Measurements from ENCODE around the gene PIGL. TPM values are rescaled to one million over a fixed set of nuclear protein-coding genes. Genes with fewer than 3 reads are reported as not detected.

PIGL gene
- total and polyA plus RNA-seq, 4 experiments from 2014 or later: 8.1 to 71.1 (median 44.0) TPM

- peaks cover 0 to 2% (median 0%) of the 10 kb centered on the region in 4 donors for H3K4me1 Mint-ChIP-seq
- H3K36me3 Mint-ChIP-seq: peaks cover 24 to 27% of the 10 kb centered on the region in 2 donors
- no peaks in the 10 kb centered on the region for H3K27me3 Mint-ChIP-seq
- intact Hi-C loops (cut with micrococcal nuclease): no loop called here
- peak overlapping the region in 2 of 7 donors; percentile 30 to 70 for H3K27ac Mint-ChIP-seq
- peaks cover 11% of the 10 kb centered on the region for H3K36me3 ChIP-seq (ENCODE audit: insufficient read depth, low read length)
- no peak overlapping the region for H3K4me3 ChIP-seq (ENCODE audit: low read length in 2 of 2)
- DNase-seq: no peak
- H3K4me1 ChIP-seq (ENCODE audit: insufficient read depth, low read length): no peaks in the 10 kb centered on the region
- ChIA-PET POLR2A (ENCODE audit: partially characterized antibody) (no interaction called here), CTCF (ENCODE audit: partially characterized antibody) (interaction anchor here (0.6 kb wide), 1 partner anchor 206 kb away, joined by 3 read pairs; no protein-coding TSS in a partner anchor)
- H3K9me3 ChIP-seq (ENCODE audit: control insufficient read depth in 1 of 2, low read length in 2 of 2): no peaks in the 10 kb centered on the region
- H3K9me3 Mint-ChIP-seq: peaks cover 0 to 1% (median 0%) of the 10 kb centered on the region in 8 donors
- no peak overlapping the region for H3K4me3 Mint-ChIP-seq
- no peak overlapping the region for H3K27ac ChIP-seq (ENCODE audit: low read depth, low read length)
- H3K27me3 ChIP-seq (ENCODE audit: insufficient read depth, low read length): no peaks in the 10 kb centered on the region
Observed at GRCh38 chr17:16329519-16330271, 112.7 kb downstream of the PIGL start.

DNA sequence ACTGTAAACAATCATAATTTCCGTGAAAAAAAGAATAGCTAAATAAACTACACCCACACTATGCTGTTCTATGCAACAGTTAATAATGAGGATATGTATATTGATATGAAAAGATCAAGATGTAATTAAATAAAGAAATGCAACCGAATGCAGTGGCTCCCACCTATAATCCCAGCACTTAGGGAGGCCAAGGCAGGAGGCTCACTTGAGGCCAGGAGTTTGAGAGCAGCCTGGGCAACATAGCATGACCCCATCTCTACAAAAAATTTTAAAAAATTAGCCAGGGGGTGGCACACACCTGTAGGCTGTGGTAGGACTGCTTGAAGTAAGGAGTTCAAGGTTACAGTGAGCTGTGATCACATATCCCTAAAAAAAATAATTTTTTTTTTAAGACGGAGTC lies 121.4 kb downstream of the PIGL start:
- no peaks in the 10 kb centered on the region for H3K4me1 ChIP-seq (ENCODE audit: insufficient read depth, low read length)
- intact Hi-C loops (cut with micrococcal nuclease): no loop called here
- H3K4me1 Mint-ChIP-seq: no peaks in the 10 kb centered on the region
- ChIA-PET CTCF (ENCODE audit: partially characterized antibody) (interaction anchor here (0.6 to 1.0 kb wide), 2 partner anchors 25 to 59 kb away, joined by 4 read pairs; no protein-coding TSS in a partner anchor), POLR2A (ENCODE audit: partially characterized antibody) (no interaction called here)
- H3K27ac Mint-ChIP-seq: no peak overlapping the region
- H3K27me3 ChIP-seq (ENCODE audit: insufficient read depth, low read length): no peaks in the 10 kb centered on the region
- H3K4me3 Mint-ChIP-seq: no peak overlapping the region
- no peaks in the 10 kb centered on the region for H3K9me3 Mint-ChIP-seq
- H3K27me3 Mint-ChIP-seq: no peaks in the 10 kb centered on the region
- no peak for DNase-seq
- H3K9me3 ChIP-seq (ENCODE audit: control insufficient read depth in 1 of 2, low read length in 2 of 2): no peaks in the 10 kb centered on the region
- no peaks in the 10 kb centered on the region for H3K36me3 ChIP-seq (ENCODE audit: insufficient read depth, low read length)
- H3K27ac ChIP-seq (ENCODE audit: low read depth, low read length): no peak overlapping the region
- peaks cover 2 to 11% of the 10 kb centered on the region in 2 donors for H3K36me3 Mint-ChIP-seq
- H3K4me3 ChIP-seq (ENCODE audit: low read length in 2 of 2): no peak overlapping the region

GRCh38 chr17:16339402-16339801 lies 122.4 kb downstream of the PIGL start:
- peak overlapping the region in 1 of 7 donors; percentile 44 for H3K27ac Mint-ChIP-seq
- H3K36me3 ChIP-seq (ENCODE audit: insufficient read depth, low read length): no peaks in the 10 kb centered on the region
- intact Hi-C loops (cut with micrococcal nuclease): no loop called here
- no peak overlapping the region for H3K4me3 ChIP-seq (ENCODE audit: low read length in 2 of 2)
- H3K4me1 Mint-ChIP-seq: no peaks in the 10 kb centered on the region
- peaks cover 9 to 11% of the 10 kb centered on the region in 2 donors for H3K36me3 Mint-ChIP-seq
- ChIA-PET POLR2A (ENCODE audit: partially characterized antibody) (interaction anchor here (0.6 kb wide), 1 partner anchor 122 kb away, joined by 3 read pairs; the partner anchor contains the start of gene PIGL), CTCF (ENCODE audit: partially characterized antibody) (no interaction called here)
- no peak for DNase-seq
- H3K4me1 ChIP-seq (ENCODE audit: insufficient read depth, low read length): no peaks in the 10 kb centered on the region
- no peak overlapping the region for H3K27ac ChIP-seq (ENCODE audit: low read depth, low read length)
- H3K9me3 Mint-ChIP-seq: no peaks in the 10 kb centered on the region
- H3K27me3 ChIP-seq (ENCODE audit: insufficient read depth, low read length): no peaks in the 10 kb centered on the region
- no peaks in the 10 kb centered on the region for H3K9me3 ChIP-seq (ENCODE audit: control insufficient read depth in 1 of 2, low read length in 2 of 2)
- H3K27me3 Mint-ChIP-seq: no peaks in the 10 kb centered on the region
- no peak overlapping the region for H3K4me3 Mint-ChIP-seq

DNA sequence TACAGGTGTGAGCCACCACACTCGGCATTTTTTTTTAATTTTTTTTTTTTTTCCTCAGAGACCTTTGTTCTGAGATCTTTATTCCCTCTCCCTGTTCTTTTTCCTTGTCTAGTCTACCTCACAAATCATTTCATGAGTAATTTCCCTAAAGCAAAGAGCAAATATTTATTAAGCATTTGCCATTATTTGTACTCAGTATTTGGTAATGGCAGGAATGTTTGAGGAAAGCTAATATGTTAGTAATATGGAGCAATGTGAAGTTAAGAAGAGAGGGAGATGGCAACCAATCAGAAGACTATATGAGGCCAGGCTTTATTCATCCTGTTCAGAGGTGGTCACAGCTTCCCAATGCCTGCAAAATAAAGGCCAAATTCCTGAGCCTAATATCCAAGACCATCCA lies 122.9 kb downstream of the PIGL start:
- DNase-seq: no peak
- POLR2A ChIA-PET (ENCODE audit: partially characterized antibody): interaction anchor here (0.6 kb wide), 1 partner anchor 123 kb away, joined by 3 read pairs; the partner anchor contains the start of gene PIGL
- Mint-ChIP-seq H3K4me1 (no peaks in the 10 kb centered on the region), H3K27me3 (no peaks in the 10 kb centered on the region), H3K27ac (peak overlapping the region in 2 of 7 donors; percentile 22 to 44), H3K36me3 (peaks cover 10 to 11% of the 10 kb centered on the region in 2 donors), H3K9me3 (no peaks in the 10 kb centered on the region), H3K4me3 (no peak overlapping the region)
- H3K27me3 ChIP-seq (ENCODE audit: insufficient read depth, low read length): no peaks in the 10 kb centered on the region
- no peaks in the 10 kb centered on the region for H3K9me3 ChIP-seq (ENCODE audit: control insufficient read depth in 1 of 2, low read length in 2 of 2)
- intact Hi-C loops (cut with micrococcal nuclease): no loop called here
- no peaks in the 10 kb centered on the region for H3K36me3 ChIP-seq (ENCODE audit: insufficient read depth, low read length)
- H3K4me1 ChIP-seq (ENCODE audit: insufficient read depth, low read length): no peaks in the 10 kb centered on the region
- CTCF ChIA-PET (ENCODE audit: partially characterized antibody): no interaction called here
- no peak overlapping the region for H3K4me3 ChIP-seq (ENCODE audit: low read length in 2 of 2)
- H3K27ac ChIP-seq (ENCODE audit: low read depth, low read length): no peak overlapping the region

- Histone ChIP-seq H3K27ac (ENCODE audit: low read depth, low read length) (no peak overlapping the region), H3K9me3 (ENCODE audit: control insufficient read depth in 1 of 2, low read length in 2 of 2) (no peaks in the 10 kb centered on the region), H3K27me3 (ENCODE audit: insufficient read depth, low read length) (no peaks in the 10 kb centered on the region), H3K36me3 (ENCODE audit: insufficient read depth, low read length) (no peaks in the 10 kb centered on the region), H3K4me3 (ENCODE audit: low read length in 2 of 2) (no peak overlapping the region), H3K4me1 (ENCODE audit: insufficient read depth, low read length) (no peaks in the 10 kb centered on the region)
- no peak overlapping the region for H3K27ac Mint-ChIP-seq
- peaks cover 11 to 13% of the 10 kb centered on the region in 2 donors for H3K36me3 Mint-ChIP-seq
- ChIA-PET POLR2A (ENCODE audit: partially characterized antibody) (no interaction called here), CTCF (ENCODE audit: partially characterized antibody) (interaction anchor here (1.8 to 3.4 kb wide), 3 partner anchors 11 to 21 kb away, joined by 7 to 12 read pairs (median 11); partner anchors contain the start of gene CENPV)
- H3K27me3 Mint-ChIP-seq: no peaks in the 10 kb centered on the region
- DNase-seq: no peak
- H3K9me3 Mint-ChIP-seq: no peaks in the 10 kb centered on the region
- no peak overlapping the region for H3K4me3 Mint-ChIP-seq
- intact Hi-C loops (cut with micrococcal nuclease): no loop called here
- no peaks in the 10 kb centered on the region for H3K4me1 Mint-ChIP-seq
Observed at GRCh38 chr17:16342979-16343378, 126.0 kb downstream of the PIGL start.

DNA sequence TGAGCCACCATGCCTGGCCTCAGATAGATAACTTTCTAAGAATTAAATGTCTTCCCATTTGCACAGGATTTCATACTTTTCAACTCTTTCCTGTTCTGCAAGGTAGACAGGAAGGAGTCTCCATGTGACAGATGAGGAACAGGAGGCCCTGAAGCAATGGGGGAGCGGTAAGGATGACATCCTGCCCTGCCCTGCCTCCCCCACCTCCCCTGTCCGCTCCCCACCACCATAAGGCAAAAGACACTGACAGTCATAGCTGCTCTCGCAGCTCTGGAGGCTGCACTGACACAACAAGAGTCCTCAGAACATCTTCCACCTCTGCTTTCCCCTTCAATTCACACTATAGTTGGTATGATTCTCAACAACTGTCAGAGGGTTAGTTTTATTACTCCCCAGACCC lies 126.6 kb downstream of the PIGL start:
- Histone ChIP-seq H3K27me3 (ENCODE audit: insufficient read depth, low read length) (no peaks in the 10 kb centered on the region), H3K9me3 (ENCODE audit: control insufficient read depth in 1 of 2, low read length in 2 of 2) (no peaks in the 10 kb centered on the region), H3K4me1 (ENCODE audit: insufficient read depth, low read length) (no peaks in the 10 kb centered on the region), H3K4me3 (ENCODE audit: low read length in 2 of 2) (no peak overlapping the region), H3K27ac (ENCODE audit: low read depth, low read length) (no peak overlapping the region), H3K36me3 (ENCODE audit: insufficient read depth, low read length) (no peaks in the 10 kb centered on the region)
- intact Hi-C loops (cut with micrococcal nuclease): no loop called here
- Mint-ChIP-seq H3K4me1 (no peaks in the 10 kb centered on the region), H3K9me3 (no peaks in the 10 kb centered on the region), H3K27me3 (no peaks in the 10 kb centered on the region), H3K36me3 (peaks cover 11 to 13% of the 10 kb centered on the region in 2 donors), H3K4me3 (no peak overlapping the region), H3K27ac (no peak overlapping the region)
- no peak for DNase-seq
- ChIA-PET POLR2A (ENCODE audit: partially characterized antibody) (interaction anchor here (0.9 kb wide), 1 partner anchor 37 kb away, joined by 3 read pairs; the partner anchor contains the start of gene UBB), CTCF (ENCODE audit: partially characterized antibody) (interaction anchor here (1.8 to 3.4 kb wide), 2 partner anchors 10 to 20 kb away, joined by 7 to 11 read pairs; partner anchors contain the start of gene CENPV)

DNA sequence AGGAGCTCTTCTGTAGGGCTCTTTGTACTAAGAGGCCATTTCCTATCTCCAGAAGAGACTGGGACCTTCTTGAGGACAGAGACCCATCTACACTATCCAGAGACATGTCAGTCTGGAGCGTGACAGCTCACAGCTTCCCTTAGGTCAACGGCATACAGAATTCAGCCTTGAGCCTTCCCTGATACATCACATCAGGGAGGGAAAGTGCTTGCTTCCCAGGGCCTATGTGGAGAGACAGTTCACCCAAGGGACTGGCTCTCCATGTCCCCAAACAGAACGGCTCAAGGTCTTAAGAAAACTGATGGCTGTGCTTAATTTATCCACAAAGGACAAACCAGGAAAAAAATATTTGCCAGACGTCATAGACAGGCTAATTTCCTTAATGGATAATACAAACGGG lies 128.6 kb downstream of the PIGL start:
- intact Hi-C loops (cut with micrococcal nuclease): no loop called here

More for the DNA sequence above, 128.6 kb downstream of the PIGL start:
- Histone ChIP-seq H3K4me3 (ENCODE audit: low read length in 2 of 2) (no peak overlapping the region), H3K4me1 (ENCODE audit: insufficient read depth, low read length) (no peaks in the 10 kb centered on the region), H3K27ac (ENCODE audit: low read depth, low read length) (no peak overlapping the region), H3K27me3 (ENCODE audit: insufficient read depth, low read length) (no peaks in the 10 kb centered on the region), H3K9me3 (ENCODE audit: control insufficient read depth in 1 of 2, low read length in 2 of 2) (no peaks in the 10 kb centered on the region), H3K36me3 (ENCODE audit: insufficient read depth, low read length) (no peaks in the 10 kb centered on the region)
- Mint-ChIP-seq H3K4me3 (no peak overlapping the region), H3K9me3 (no peaks in the 10 kb centered on the region), H3K36me3 (peaks cover 8 to 19% of the 10 kb centered on the region in 2 donors), H3K4me1 (no peaks in the 10 kb centered on the region), H3K27me3 (no peaks in the 10 kb centered on the region), H3K27ac (no peak overlapping the region)
- no peak for DNase-seq
- ChIA-PET CTCF (ENCODE audit: partially characterized antibody) (interaction anchor here (3.0 kb wide), 1 partner anchor 18 kb away, joined by 8 read pairs; no protein-coding TSS in a partner anchor), POLR2A (ENCODE audit: partially characterized antibody) (no interaction called here)

Measured in CD4-positive, alpha-beta memory T cell (primary cell).